HUDEP-2 (cell line): Measurements from ENCODE around the gene HOXC9.

Experiments
- DNase-seq, 76 experiments: peaks; one replicate each; lab custom pipeline; 2025; ENCODE audit not compliant: unreplicated experiment in 76 of 76; lab: John Stamatoyannopoulos, UW

HOXC9 gene

GRCh38 chr12:53986686-53987483 lies 13.1 kb upstream of the HOXC9 start:
- DNase-seq, result no peak

- no peak for DNase-seq
Measured at GRCh38 chr12:53987787-53988230, 12.2 kb upstream of the HOXC9 start.

- DNase-seq, result no peak
Measured at GRCh38 chr12:53988541-53989226, 11.3 kb upstream of the HOXC9 start.

GRCh38 chr12:53989227-53990113 lies 10.5 kb upstream of the HOXC9 start:
- peak in 21 of 76 experiments; percentile 3 to 40 (median 17) for DNase-seq

GRCh38 chr12:53990311-53991076 lies 9.5 kb upstream of the HOXC9 start:
- no peak for DNase-seq

- DNase-seq, result no peak
Measured at GRCh38 chr12:53991077-53991460, 8.9 kb upstream of the HOXC9 start.

- DNase-seq, result no peak
Measured at GRCh38 chr12:53992377-53992889, 7.5 kb upstream of the HOXC9 start.

- no peak for DNase-seq
Measured at GRCh38 chr12:53993162-53994008, 6.6 kb upstream of the HOXC9 start.

GRCh38 chr12:53994009-53994263 lies 6.0 kb upstream of the HOXC9 start:
- DNase-seq, result no peak

GRCh38 chr12:53994264-53995001 lies 5.5 kb upstream of the HOXC9 start:
- DNase-seq, result no peak

- no peak for DNase-seq
Measured at GRCh38 chr12:53995002-53995377, 5.0 kb upstream of the HOXC9 start.

GRCh38 chr12:53995378-53996239 lies 4.4 kb upstream of the HOXC9 start:
- DNase-seq, result no peak

- no peak for DNase-seq
Measured at GRCh38 chr12:53996240-53997203, 3.4 kb upstream of the HOXC9 start.

- DNase-seq, result no peak
Measured at GRCh38 chr12:53997204-53998109, 2.5 kb upstream of the HOXC9 start.

GRCh38 chr12:53998110-53998899 lies 1.7 kb upstream of the HOXC9 start:
- no peak for DNase-seq
